ENCODE data around the gene HHIPL1. TPM values are rescaled to one million over a fixed set of nuclear protein-coding genes. Genes with fewer than 3 reads are reported as not detected.
"Not testable (repeated sequence)": the region's sequence is repeated elsewhere in the genome, so short reads cannot be mapped to it uniquely, and the experiment has no call there.

Gene HHIPL1
- total RNA-seq, 1 experiment from 2014 or later, result 0.06 TPM

GRCh38 chr14:99660794-99661193, 15.9 kb downstream of the HHIPL1 start:
- TF ChIP-seq EZH2 (IDR thresholded peaks at IDR 0.05; ENCODE audit: borderline replicate concordance, low read depth, low read length, poor library complexity, severe bottlenecking) (no peak), CTCF (conservative IDR thresholded peaks at IDR 0.05; ENCODE audit: low read depth, low read length) (no peak)
- Histone ChIP-seq H3K9me3 (ENCODE audit: low read depth, low read length, poor library complexity, severe bottlenecking) (no peaks in the 10 kb centered on the region), H3K36me3 (ENCODE audit: insufficient read depth, low read length, poor library complexity, severe bottlenecking) (no peaks in the 10 kb centered on the region), H3K27me3 (replicated peaks; ENCODE audit: insufficient read depth, low read depth, low read length, poor library complexity) (no peaks in the 10 kb centered on the region), H3K4me3 (ENCODE audit: low read depth, low read length, poor library complexity, severe bottlenecking) (no peak overlapping the region), H3K27ac (ENCODE audit: low read depth, low read length, poor library complexity, severe bottlenecking) (no peak overlapping the region), H3K4me1 (ENCODE audit: insufficient read depth, low read length, poor library complexity, severe bottlenecking) (no peaks in the 10 kb centered on the region)
- intact Hi-C loops (cut with micrococcal nuclease; ENCODE audit: unreplicated experiment), result no loop called here
- no TSS peak for BruUV-seq (replicated peaks)
- DNase-seq (ENCODE audit: low spot score), result peak; percentile 48
- ChIA-PET CTCF (no interaction called here), POLR2A (ENCODE audit: low non-redundant PET) (interaction anchor here (0.7 kb wide), 1 partner anchor 171 kb away, joined by 3 read pairs; no protein-coding TSS in a partner anchor)

GRCh38 chr14:99661206-99661605, 16.3 kb downstream of the HHIPL1 start:
- H3K9me3 ChIP-seq (ENCODE audit: low read depth, low read length, poor library complexity, severe bottlenecking); POLR2A ChIA-PET (ENCODE audit: low non-redundant PET); CTCF ChIA-PET; BruUV-seq (replicated peaks); H3K27me3 ChIP-seq (replicated peaks; ENCODE audit: insufficient read depth, low read depth, low read length, poor library complexity); H3K27ac ChIP-seq (ENCODE audit: low read depth, low read length, poor library complexity, severe bottlenecking); H3K4me1 ChIP-seq (ENCODE audit: insufficient read depth, low read length, poor library complexity, severe bottlenecking); H3K36me3 ChIP-seq (ENCODE audit: insufficient read depth, low read length, poor library complexity, severe bottlenecking); H3K4me3 ChIP-seq (ENCODE audit: low read depth, low read length, poor library complexity, severe bottlenecking); DNase-seq (ENCODE audit: low spot score); intact Hi-C loops (cut with micrococcal nuclease; ENCODE audit: unreplicated experiment): not testable (repeated sequence)

GRCh38 chr14:99662846-99663245, 17.9 kb downstream of the HHIPL1 start:
- POLR2A ChIA-PET (ENCODE audit: low non-redundant PET), result no interaction called here
- intact Hi-C loops (cut with micrococcal nuclease; ENCODE audit: unreplicated experiment), result no loop called here
- Histone ChIP-seq H3K4me1 (ENCODE audit: insufficient read depth, low read length, poor library complexity, severe bottlenecking) (no peaks in the 10 kb centered on the region), H3K4me3 (ENCODE audit: low read depth, low read length, poor library complexity, severe bottlenecking) (no peak overlapping the region), H3K36me3 (ENCODE audit: insufficient read depth, low read length, poor library complexity, severe bottlenecking) (no peaks in the 10 kb centered on the region), H3K27ac (ENCODE audit: low read depth, low read length, poor library complexity, severe bottlenecking) (no peak overlapping the region), H3K9me3 (ENCODE audit: low read depth, low read length, poor library complexity, severe bottlenecking) (no peaks in the 10 kb centered on the region), H3K27me3 (replicated peaks; ENCODE audit: insufficient read depth, low read depth, low read length, poor library complexity) (no peaks in the 10 kb centered on the region)
- DNase-seq (ENCODE audit: low spot score), result no peak
- no TSS peak for BruUV-seq (replicated peaks)
- CTCF ChIA-PET, result no interaction called here
- TF ChIP-seq EZH2 (IDR thresholded peaks at IDR 0.05; ENCODE audit: borderline replicate concordance, low read depth, low read length, poor library complexity, severe bottlenecking) (no peak), CTCF (conservative IDR thresholded peaks at IDR 0.05; ENCODE audit: low read depth, low read length) (no peak)

GRCh38 chr14:99663386-99664057, 18.6 kb downstream of the HHIPL1 start:
- Histone ChIP-seq H3K36me3 (ENCODE audit: insufficient read depth, low read length, poor library complexity, severe bottlenecking) (no peaks in the 10 kb centered on the region), H3K27ac (ENCODE audit: low read depth, low read length, poor library complexity, severe bottlenecking) (no peak overlapping the region), H3K27me3 (replicated peaks; ENCODE audit: insufficient read depth, low read depth, low read length, poor library complexity) (no peaks in the 10 kb centered on the region), H3K4me1 (ENCODE audit: insufficient read depth, low read length, poor library complexity, severe bottlenecking) (no peaks in the 10 kb centered on the region), H3K4me3 (ENCODE audit: low read depth, low read length, poor library complexity, severe bottlenecking) (no peak overlapping the region), H3K9me3 (ENCODE audit: low read depth, low read length, poor library complexity, severe bottlenecking) (no peaks in the 10 kb centered on the region)
- POLR2A ChIA-PET (ENCODE audit: low non-redundant PET), result no interaction called here
- no TSS peak for BruUV-seq (replicated peaks)
- DNase-seq (ENCODE audit: low spot score), result no peak
- CTCF ChIA-PET, result no interaction called here
- intact Hi-C loops (cut with micrococcal nuclease; ENCODE audit: unreplicated experiment), result no loop called here
- TF ChIP-seq CTCF (conservative IDR thresholded peaks at IDR 0.05; ENCODE audit: low read depth, low read length) (no peak), EZH2 (IDR thresholded peaks at IDR 0.05; ENCODE audit: borderline replicate concordance, low read depth, low read length, poor library complexity, severe bottlenecking) (no peak)

All from A673 (cell line).